A549 (cell line): ENCODE measurements around the gene MOV10L1. TPM values are rescaled to one million over a fixed set of nuclear protein-coding genes. Genes with fewer than 3 reads are reported as not detected.

Experiments
- ATAC-seq, 2 experiments: fragments of 200-7000 bp in 1 of 2; fragments of >200 bp in 1 of 2; cut with Nextera tagmentation in 1 of 2; cut with Tn5 transposase in 1 of 2; 3 replicates each; pipeline versions ENCODE4 v1.8.0 to v1.9.1; 2018 to 2020; ENCODE audit warnings: mild to moderate bottlenecking in 1 of 2, moderate library complexity in 1 of 2
- CTCF ChIA-PET: fragments of 300-600 bp; sonication (Branson Sonifier 250); formaldehyde crosslinking; extraction: SDS; loops from one replicate; lab custom pipeline; 2021; ENCODE audit warnings: antibody characterized with exemption, inconsistent platforms; lab: Yijun Ruan, JAX
- POLR2A ChIA-PET: fragments of 350-600 bp; formaldehyde crosslinking; extraction: SDS; loops from one replicate; lab custom pipeline; 2021; ENCODE audit warnings: antibody characterized with exemption, inconsistent platforms; lab: Yijun Ruan, JAX
- DNase-seq, 2 experiments: peaks; one replicate each; pipeline versions ENCODE4 v3.0.0 to v3.0.0-alpha.2; 2011 to 2016; ENCODE audit warnings: low read depth in 1 of 2, low spot score in 1 of 2
- FAIRE-seq: peaks from 2 replicates; lab custom pipeline; 2011; peaks lifted over from hg19 to GRCh38; lab: Jason Lieb, UNC
- H3K27ac ChIP-seq, 2 experiments: fragments of >200 bp; sonication (Bioruptor Twin); formaldehyde crosslinking; 3 replicates each; pipeline ENCODE4 v1.5.1; 2016 to 2017
- H3K4me1 ChIP-seq: fragments of >200 bp; sonication (Bioruptor Twin); formaldehyde crosslinking; 3 replicates; pipeline ENCODE4 v1.6.1; 2016
- H3K4me2 ChIP-seq: fragments of >200 bp; sonication (Bioruptor Twin); formaldehyde crosslinking; 3 replicates; pipeline ENCODE4 v1.6.1; 2016
- H3K4me3 ChIP-seq: fragments of >200 bp; sonication (Bioruptor Twin); formaldehyde crosslinking; 3 replicates; pipeline ENCODE4 v1.5.1; 2016
- H3K9me3 ChIP-seq: fragments of >200 bp; sonication (Bioruptor Twin); formaldehyde crosslinking; 3 replicates; pipeline ENCODE4 v1.6.1; 2016
- ATOH8 ChIP-seq: fragments of 250-450 bp; sonication (Bioruptor Pico); IDR thresholded peaks from 2 replicates; pipeline ENCODE4 v1.5.0; 2020; ENCODE audit warnings: low read depth, mild to moderate bottlenecking, moderate library complexity
- BCL3 ChIP-seq: fragments of >200 bp; sonication (Bioruptor Twin); formaldehyde crosslinking; IDR thresholded peaks from 3 replicates; pipeline ENCODE4 v1.6.1; 2016
- E2F6 ChIP-seq: IDR thresholded peaks from 2 replicates; pipeline ENCODE4 v1.6.1; 2012; ENCODE audit warnings: low read depth, borderline replicate concordance
- EHF ChIP-seq: fragments of 250-450 bp; sonication (Bioruptor Pico); IDR thresholded peaks from 2 replicates; pipeline ENCODE4 v1.5.0; 2020; ENCODE audit warnings: mild to moderate bottlenecking
- ELK1 ChIP-seq: fragments of 150-350 bp; IDR thresholded peaks from 2 replicates; pipeline ENCODE4 v1.6.1; 2014; ENCODE audit warnings: low read depth, mild to moderate bottlenecking, low read length
- EP300 ChIP-seq, 2 experiments: fragments of >200 bp; sonication (Bioruptor Twin); formaldehyde crosslinking; IDR thresholded peaks; 2 replicates in 1 of 2; 3 replicates in 1 of 2; pipeline ENCODE4 v1.6.1; 2016 to 2017
- ESRRA ChIP-seq: fragments of 150-350 bp; IDR thresholded peaks from 2 replicates; pipeline ENCODE4 v1.6.1; 2014; ENCODE audit warnings: mild to moderate bottlenecking, low read length, borderline replicate concordance
- FOSB ChIP-seq: fragments of 250-450 bp; sonication (Bioruptor Pico); IDR thresholded peaks from 2 replicates; pipeline ENCODE4 v1.5.0; 2020; ENCODE audit warnings: mild to moderate bottlenecking, moderate library complexity
- HES2 ChIP-seq: fragments of >200 bp; sonication (Bioruptor Twin); formaldehyde crosslinking; IDR thresholded peaks from 2 replicates; pipeline ENCODE4 v1.6.1; 2016
- HMGXB4 ChIP-seq: fragments of 250-450 bp; sonication (Bioruptor Pico); IDR thresholded peaks from 2 replicates; pipeline ENCODE4 v1.5.0; 2021; ENCODE audit warnings: mild to moderate bottlenecking, moderate library complexity, borderline replicate concordance
- HOXB13 ChIP-seq: fragments of 250-450 bp; sonication (Bioruptor Pico); IDR thresholded peaks from 2 replicates; pipeline ENCODE4 v1.5.0; 2020; ENCODE audit warnings: low read depth, mild to moderate bottlenecking, moderate library complexity
- KDM1A ChIP-seq: fragments of 200-600 bp; sonication (generic); IDR thresholded peaks from 2 replicates; pipeline ENCODE4 v1.6.1; 2016; ENCODE audit warnings: low read depth, mild to moderate bottlenecking
- MAFK ChIP-seq: fragments of 450-650 bp; IDR thresholded peaks from 2 replicates; pipeline ENCODE4 v1.6.1; 2014; ENCODE audit not compliant: partially characterized antibody
- MAX ChIP-seq: IDR thresholded peaks from 2 replicates; pipeline ENCODE4 v1.6.1; 2012
- MAZ ChIP-seq: fragments of 150-350 bp; IDR thresholded peaks from 2 replicates; pipeline ENCODE4 v1.6.1; 2014; ENCODE audit warnings: antibody characterized with exemption, low read depth, low read length, borderline replicate concordance
- MYC ChIP-seq: IDR thresholded peaks from 2 replicates; pipeline ENCODE4 v1.6.1; 2012; ENCODE audit warnings: mild to moderate bottlenecking, inconsistent platforms, low read length, improper control_type of control experiment, borderline replicate concordance
- NFE2L2 ChIP-seq: fragments of 150-350 bp; conservative IDR thresholded peaks from 2 replicates; pipeline ENCODE4 v1.6.1; 2014; ENCODE audit warnings: low read length
- NR3C1 ChIP-seq: fragments of >200 bp; sonication (Bioruptor Twin); formaldehyde crosslinking; IDR thresholded peaks from 3 replicates; pipeline ENCODE4 v1.6.1; 2017
- POLR2A ChIP-seq: IDR thresholded peaks from 2 replicates; pipeline ENCODE4 v1.6.1; 2012; ENCODE audit warnings: mild to moderate bottlenecking, low read length
- RAD21 ChIP-seq, 2 experiments: fragments of >200 bp in 1 of 2; sonication (Bioruptor Twin) in 1 of 2; formaldehyde crosslinking in 1 of 2; IDR thresholded peaks in 1 of 2; conservative IDR thresholded peaks in 1 of 2; 2 replicates in 1 of 2; 3 replicates in 1 of 2; pipeline ENCODE4 v1.6.1; 2012 to 2018; ENCODE audit warnings: inconsistent platforms in 1 of 2
- RARB ChIP-seq: fragments of 250-450 bp; sonication (Bioruptor Pico); IDR thresholded peaks from 2 replicates; pipeline ENCODE4 v1.8.0; 2021; ENCODE audit warnings: mild to moderate bottlenecking, moderate library complexity
- RCOR1 ChIP-seq: fragments of 150-350 bp; IDR thresholded peaks from 2 replicates; pipeline ENCODE4 v1.6.1; 2014; ENCODE audit warnings: antibody characterized with exemption, low read length, low read depth
- RNF2 ChIP-seq: fragments of 200-600 bp; sonication (generic); IDR thresholded peaks from 2 replicates; pipeline ENCODE4 v1.6.1; 2016; ENCODE audit warnings: low read depth, mild to moderate bottlenecking, antibody characterized with exemption, moderate library complexity, borderline replicate concordance
- SREBF2 ChIP-seq: fragments of 450-650 bp; IDR thresholded peaks from 2 replicates; pipeline ENCODE4 v1.6.1; 2014; ENCODE audit warnings: mild to moderate bottlenecking, moderate library complexity
- TFCP2L1 ChIP-seq: fragments of 250-450 bp; sonication (Bioruptor Pico); IDR thresholded peaks from 2 replicates; pipeline ENCODE4 v1.5.0; 2021; ENCODE audit warnings: mild to moderate bottlenecking
- ZNF302 ChIP-seq: fragments of 250-450 bp; sonication (Bioruptor Pico); IDR thresholded peaks from 2 replicates; pipeline ENCODE4 v1.9.0; 2021; ENCODE audit warnings: inconsistent platforms, mild to moderate bottlenecking, moderate library complexity
- ZSCAN20 ChIP-seq: fragments of 250-450 bp; sonication (Bioruptor Pico); IDR thresholded peaks from 2 replicates; pipeline ENCODE4 v1.8.0; 2022; ENCODE audit warnings: mild to moderate bottlenecking, moderate library complexity
- whole genome bisulfite sequencing: methylation state at CpG from one replicate; pipeline ENCODE4 v1.1.6; 2017; ENCODE audit errors: missing lambda C conversion rate; 5-methylcytosine and 5-hydroxymethylcytosine counted together
- polyA plus RNA-seq, 4 experiments: library from polyadenylated mRNA; depleted of rRNA in 3 of 4; stranded (reverse); fragments of >200 nt; fragmentation: RNase III in 1 of 4; extraction: RNeasy Plus Mini Kit Qiagen cat#74134 plus additional on column Dnase treatment in 1 of 4; gene quantifications; 2 replicates in 3 of 4; 3 replicates in 1 of 4; pipeline ENCODE4 v1.2.3, GENCODE V29; 2011 to 2017

Gene MOV10L1
- polyA plus RNA-seq, 2 of the 4 experiments (the other 2 are of a cell fraction), result 0.04 TPM

GRCh38 chr22:50141891-50142363 lies 52.1 kb downstream of the MOV10L1 start (continued):
- TF ChIP-seq ESRRA, result no peak
- no peak for TF ChIP-seq RAD21 (conservative IDR thresholded peaks at IDR 0.05 in 1 of 2, IDR thresholded peaks at IDR 0.05 in 1 of 2)

GRCh38 chr22:50143096-50143495 lies 53.3 kb downstream of the MOV10L1 start:
- CTCF ChIA-PET, result interaction anchor here (0.7 to 1.4 kb wide), 2 partner anchors 66 to 72 kb away, joined by 3 to 4 read pairs; no protein-coding TSS in a partner anchor
- WGBS, result 74% methylated on average over 7 of the region's 7 CpGs
- POLR2A ChIA-PET, result no interaction called here

GRCh38 chr22:50144005-50144614 lies 54.3 kb downstream of the MOV10L1 start:
- TF ChIP-seq RARB (CRISPR knock-in tag) (no peak), SREBF2 (no peak), EHF (no peak), KDM1A (no peak), BCL3 (no peak), ZNF302 (CRISPR knock-in tag) (no peak), RAD21 (conservative IDR thresholded peaks at IDR 0.05 in 1 of 2, IDR thresholded peaks at IDR 0.05 in 1 of 2) (no peak), MAX (no peak), POLR2A (no peak), FOSB (no peak), HOXB13 (no peak), ATOH8 (CRISPR knock-in tag) (no peak)
- 73% methylated on average over 9 of the region's 18 CpGs for WGBS
- ATAC-seq (no peak), FAIRE-seq (no peak), DNase-seq (no peak)
- ChIA-PET CTCF (interaction anchor here (1.2 to 7.3 kb wide), 2 partner anchors 9 to 96 kb away, joined by 3 to 29 read pairs; no protein-coding TSS in a partner anchor), POLR2A (no interaction called here)
- no peaks in the 10 kb centered on the region for H3K9me3 ChIP-seq
- no peak overlapping the region for H3K4me2 ChIP-seq
- peaks cover 10% of the 10 kb centered on the region; the same call in 1 of the 3 replicates for H3K4me1 ChIP-seq
- H3K4me3 ChIP-seq, result no peak overlapping the region
- no peak overlapping the region for H3K27ac ChIP-seq

More at GRCh38 chr22:50143096-50143495, 53.3 kb downstream of the MOV10L1 start:
- peaks cover 10% of the 10 kb centered on the region; the same call in 1 of the 3 replicates for H3K4me1 ChIP-seq
- H3K9me3 ChIP-seq, result no peaks in the 10 kb centered on the region
- H3K4me3 ChIP-seq, result no peak overlapping the region
- ATAC-seq (no peak), DNase-seq (no peak), FAIRE-seq (no peak)
- H3K4me2 ChIP-seq, result no peak overlapping the region
- TF ChIP-seq MAFK (no peak), SREBF2 (no peak), MAZ (no peak), TFCP2L1 (CRISPR knock-in tag) (no peak), E2F6 (no peak), KDM1A (no peak), ELK1 (no peak), MYC (no peak), MAX (no peak), EP300 (IDR thresholded peaks at IDR 0.05) (no peak), HES2 (no peak), NR3C1 (no peak), ZSCAN20 (CRISPR knock-in tag) (no peak), RCOR1 (no peak), HOXB13 (no peak), NFE2L2 (no peak), EHF (no peak), RAD21 (conservative IDR thresholded peaks at IDR 0.05 in 1 of 2, IDR thresholded peaks at IDR 0.05 in 1 of 2) (no peak), RNF2 (no peak), HMGXB4 (no peak)
- no peak overlapping the region for H3K27ac ChIP-seq
